Measurements from ENCODE around the gene BORCS5.

Gene BORCS5

GRCh38 chr12:12505544-12506495 is 148.9 kb downstream of the BORCS5 start:
- Histone ChIP-seq H3K27me3 (replicated peaks; ENCODE audit: control insufficient read depth, insufficient read depth, low read length) (no peaks in the 10 kb centered on the region), H3K4me3 (replicated peaks; ENCODE audit: low read depth, low read length) (peak overlapping the region; percentile 40), H3K36me3 (ENCODE audit: control insufficient read depth, insufficient read depth, low read length) (no peaks in the 10 kb centered on the region; the same call in 1 of the 2 replicates)
- DNase-seq (ENCODE audit: extremely low read depth, insufficient read length): peak; percentile 68
- TF ChIP-seq CTCF (IDR thresholded peaks at IDR 0.05; ENCODE audit: insufficient read depth, low read length, poor library complexity, severe bottlenecking): no peak

- H3K4me3 ChIP-seq (replicated peaks; ENCODE audit: low read depth, low read length): peak overlapping the region; percentile 40; the same call in 1 of the 2 replicates
- no peaks in the 10 kb centered on the region for H3K36me3 ChIP-seq (ENCODE audit: control insufficient read depth, insufficient read depth, low read length)
- no peak for TF ChIP-seq CTCF (IDR thresholded peaks at IDR 0.05; ENCODE audit: insufficient read depth, low read length, poor library complexity, severe bottlenecking)
- no peaks in the 10 kb centered on the region for H3K27me3 ChIP-seq (replicated peaks; ENCODE audit: control insufficient read depth, insufficient read depth, low read length)
- DNase-seq (ENCODE audit: extremely low read depth, insufficient read length): no peak
Observed at GRCh38 chr12:12506496-12506890, 149.6 kb downstream of the BORCS5 start.

- Histone ChIP-seq H3K27me3 (replicated peaks; ENCODE audit: control insufficient read depth, insufficient read depth, low read length) (no peaks in the 10 kb centered on the region), H3K4me3 (replicated peaks; ENCODE audit: low read depth, low read length) (no peak overlapping the region), H3K36me3 (ENCODE audit: control insufficient read depth, insufficient read depth, low read length) (no peaks in the 10 kb centered on the region; the same call in 1 of the 2 replicates)
- no peak for TF ChIP-seq CTCF (IDR thresholded peaks at IDR 0.05; ENCODE audit: insufficient read depth, low read length, poor library complexity, severe bottlenecking)
- DNase-seq (ENCODE audit: extremely low read depth, insufficient read length): no peak
Observed at GRCh38 chr12:12507121-12507520, 150.2 kb downstream of the BORCS5 start.

GRCh38 chr12:12508612-12509011 is 151.7 kb downstream of the BORCS5 start:
- DNase-seq (ENCODE audit: extremely low read depth, insufficient read length): no peak
- Histone ChIP-seq H3K36me3 (ENCODE audit: control insufficient read depth, insufficient read depth, low read length) (no peaks in the 10 kb centered on the region; the same call in 1 of the 2 replicates), H3K4me3 (replicated peaks; ENCODE audit: low read depth, low read length) (no peak overlapping the region), H3K27me3 (replicated peaks; ENCODE audit: control insufficient read depth, insufficient read depth, low read length) (no peaks in the 10 kb centered on the region)
- TF ChIP-seq CTCF (IDR thresholded peaks at IDR 0.05; ENCODE audit: insufficient read depth, low read length, poor library complexity, severe bottlenecking): no peak

- DNase-seq (ENCODE audit: extremely low read depth, insufficient read length): no peak
- Histone ChIP-seq H3K4me3 (replicated peaks; ENCODE audit: low read depth, low read length) (no peak overlapping the region), H3K27me3 (replicated peaks; ENCODE audit: control insufficient read depth, insufficient read depth, low read length) (no peaks in the 10 kb centered on the region), H3K36me3 (ENCODE audit: control insufficient read depth, insufficient read depth, low read length) (peaks cover 2% of the 10 kb centered on the region; the same call in 1 of the 2 replicates)
- TF ChIP-seq CTCF (IDR thresholded peaks at IDR 0.05; ENCODE audit: insufficient read depth, low read length, poor library complexity, severe bottlenecking): no peak
Observed at GRCh38 chr12:12510141-12510540, 153.3 kb downstream of the BORCS5 start.

All from GM06990 (cell line).